ENCODE data around the gene GRM3.

DNA sequence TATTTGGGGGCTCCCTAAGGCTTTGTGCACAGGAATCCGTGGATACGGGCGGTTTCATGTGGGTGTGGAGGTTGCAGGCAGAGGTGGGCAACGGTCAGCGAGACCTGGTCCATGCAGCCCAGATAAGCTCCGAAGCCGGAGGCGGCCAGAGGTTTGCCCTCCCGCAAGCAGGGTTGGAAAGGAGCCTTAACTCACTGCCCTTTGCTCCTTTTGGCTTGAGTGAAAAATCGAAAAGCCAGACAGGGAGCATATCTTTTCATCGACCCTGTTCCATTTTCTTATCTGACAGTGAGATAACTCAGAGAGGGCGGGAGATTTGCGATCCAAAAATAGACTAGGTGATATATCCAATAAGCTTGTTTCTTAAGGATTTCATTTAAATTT lies 1.5 kb downstream of the GRM3 start:
- no peak for TF ChIP-seq EZH2 (IDR thresholded peaks at IDR 0.05; ENCODE audit: borderline replicate concordance, low read length)
- TF ChIP-seq, protein P1, sequence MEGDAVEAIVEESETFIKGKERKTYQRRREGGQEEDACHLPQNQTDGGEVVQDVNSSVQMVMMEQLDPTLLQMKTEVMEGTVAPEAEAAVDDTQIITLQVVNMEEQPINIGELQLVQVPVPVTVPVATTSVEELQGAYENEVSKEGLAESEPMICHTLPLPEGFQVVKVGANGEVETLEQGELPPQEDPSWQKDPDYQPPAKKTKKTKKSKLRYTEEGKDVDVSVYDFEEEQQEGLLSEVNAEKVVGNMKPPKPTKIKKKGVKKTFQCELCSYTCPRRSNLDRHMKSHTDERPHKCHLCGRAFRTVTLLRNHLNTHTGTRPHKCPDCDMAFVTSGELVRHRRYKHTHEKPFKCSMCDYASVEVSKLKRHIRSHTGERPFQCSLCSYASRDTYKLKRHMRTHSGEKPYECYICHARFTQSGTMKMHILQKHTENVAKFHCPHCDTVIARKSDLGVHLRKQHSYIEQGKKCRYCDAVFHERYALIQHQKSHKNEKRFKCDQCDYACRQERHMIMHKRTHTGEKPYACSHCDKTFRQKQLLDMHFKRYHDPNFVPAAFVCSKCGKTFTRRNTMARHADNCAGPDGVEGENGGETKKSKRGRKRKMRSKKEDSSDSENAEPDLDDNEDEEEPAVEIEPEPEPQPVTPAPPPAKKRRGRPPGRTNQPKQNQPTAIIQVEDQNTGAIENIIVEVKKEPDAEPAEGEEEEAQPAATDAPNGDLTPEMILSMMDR (conservative IDR thresholded peaks at IDR 0.05 in 1 of 2, IDR thresholded peaks at IDR 0.05 in 1 of 2; ENCODE audit: extremely low read depth in 1 of 2, insufficient read depth in 1 of 2, low read depth in 1 of 2, low read length in 2 of 2), result no peak

Measured in mammary epithelial cell (primary cell).